Measurements from ENCODE around the gene SEMA4D. TPM values are rescaled to one million over a fixed set of nuclear protein-coding genes. Genes with fewer than 3 reads are reported as not detected.

Gene SEMA4D
- total and polyA plus RNA-seq, 8 donors = 20.0 to 71.9 (median 25.6) TPM

- no peaks in the 10 kb centered on the region for H3K27me3 ChIP-seq
- H3K4me1 ChIP-seq = peaks cover 0 to 51% of the 10 kb centered on the region in 2 donors
- H3K27ac ChIP-seq = no peak overlapping the region
- intact Hi-C loops (cut with DNase I) = no loop called here
- no peak for TF ChIP-seq CTCF (IDR thresholded peaks at IDR 0.05)
- no peak for DNase-seq
- H3K36me3 ChIP-seq = no peaks in the 10 kb centered on the region
- H3K4me3 ChIP-seq = no peak overlapping the region
- no peaks in the 10 kb centered on the region for H3K9me3 ChIP-seq
- ATAC-seq = peak; percentile 55
Measured at GRCh38 chr9:89461265-89461664, 36.6 kb downstream of the SEMA4D start.

GRCh38 chr9:89460551-89460950 is 37.4 kb downstream of the SEMA4D start:
- Histone ChIP-seq H3K4me3 (no peak overlapping the region), H3K27me3 (no peaks in the 10 kb centered on the region), H3K4me1 (peaks cover 0 to 51% of the 10 kb centered on the region in 2 donors), H3K36me3 (no peaks in the 10 kb centered on the region), H3K9me3 (no peaks in the 10 kb centered on the region), H3K27ac (no peak overlapping the region)
- DNase-seq (no peak), ATAC-seq (no peak)
- intact Hi-C loops (cut with DNase I) = no loop called here
- no peak for TF ChIP-seq CTCF (IDR thresholded peaks at IDR 0.05)

- H3K27ac ChIP-seq = no peak overlapping the region
- DNase-seq (no peak), ATAC-seq (no peak)
- TF ChIP-seq CTCF (IDR thresholded peaks at IDR 0.05) = no peak
- H3K27me3 ChIP-seq = no peaks in the 10 kb centered on the region
- H3K9me3 ChIP-seq = no peaks in the 10 kb centered on the region
- peaks cover 0 to 48% of the 10 kb centered on the region in 2 donors for H3K4me1 ChIP-seq
- H3K36me3 ChIP-seq = peaks cover 0 to 13% of the 10 kb centered on the region in 2 donors
- intact Hi-C loops (cut with DNase I) = no loop called here
- H3K4me3 ChIP-seq = no peak overlapping the region
Measured at GRCh38 chr9:89458768-89459496, 39.0 kb downstream of the SEMA4D start.

GRCh38 chr9:89457376-89457855 is 40.5 kb downstream of the SEMA4D start:
- no peak overlapping the region for H3K4me3 ChIP-seq
- H3K4me1 ChIP-seq = peaks cover 0 to 33% of the 10 kb centered on the region in 2 donors
- H3K36me3 ChIP-seq = peaks cover 0 to 13% of the 10 kb centered on the region in 2 donors
- TF ChIP-seq CTCF (IDR thresholded peaks at IDR 0.05) = no peak
- H3K9me3 ChIP-seq = no peaks in the 10 kb centered on the region
- no peak overlapping the region for H3K27ac ChIP-seq
- ATAC-seq (no peak), DNase-seq (no peak)
- intact Hi-C loops (cut with DNase I) = no loop called here
- H3K27me3 ChIP-seq = no peaks in the 10 kb centered on the region

- H3K9me3 ChIP-seq = no peaks in the 10 kb centered on the region
- peak; percentile 23 for ATAC-seq
- no peak overlapping the region for H3K27ac ChIP-seq
Measured at GRCh38 chr9:89455356-89455824, 42.5 kb downstream of the SEMA4D start.

More at GRCh38 chr9:89455356-89455824, 42.5 kb downstream of the SEMA4D start:
- Histone ChIP-seq H3K4me3 (no peak overlapping the region), H3K4me1 (peaks cover 0 to 26% of the 10 kb centered on the region in 2 donors), H3K27me3 (no peaks in the 10 kb centered on the region), H3K36me3 (peaks cover 0 to 13% of the 10 kb centered on the region in 2 donors)
- TF ChIP-seq CTCF (IDR thresholded peaks at IDR 0.05) = no peak
- DNase-seq = no peak
- intact Hi-C loops (cut with DNase I) = no loop called here
